CD4-positive, alpha-beta T cell treated with Interferon gamma for 1 hour (primary cell): ENCODE results near the gene WDR5.

Source experiments
- DNase-seq: peaks from one replicate; pipeline ENCODE4 v3.0.0-alpha.2; 2020

WDR5 gene

GRCh38 chr9:134174526-134175290 is 38.8 kb downstream of the WDR5 start:
- no peak for DNase-seq

- no peak for DNase-seq
Observed at GRCh38 chr9:134175291-134175807, 39.5 kb downstream of the WDR5 start.

GRCh38 chr9:134175808-134176598 is 40.1 kb downstream of the WDR5 start:
- DNase-seq: no peak

DNA sequence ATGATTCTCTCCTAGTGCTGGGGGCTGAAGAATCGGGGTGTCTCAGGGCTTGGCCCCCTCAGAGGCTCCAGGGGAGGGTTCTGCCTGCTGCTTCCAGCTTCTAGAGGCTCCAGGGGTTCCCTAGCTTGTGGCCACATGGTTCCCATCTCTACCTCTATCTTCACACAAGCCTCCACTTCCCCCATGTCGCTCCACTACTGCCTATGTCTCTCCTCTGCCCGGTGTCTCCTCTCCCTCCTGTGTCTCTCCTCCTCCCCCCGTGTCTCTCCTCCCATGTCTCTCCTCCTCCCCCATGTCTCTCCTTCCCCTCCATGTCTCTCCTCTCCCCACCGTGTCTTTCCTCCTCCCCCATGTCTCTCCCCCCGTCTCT is 40.7 kb downstream of the WDR5 start:
- DNase-seq: no peak

GRCh38 chr9:134177186-134177585 is 41.3 kb downstream of the WDR5 start:
- DNase-seq: no peak

- DNase-seq: no peak
Observed at GRCh38 chr9:134177624-134178393, 41.9 kb downstream of the WDR5 start.

GRCh38 chr9:134178394-134178767 is 42.5 kb downstream of the WDR5 start:
- no peak for DNase-seq

- no peak for DNase-seq
Observed at GRCh38 chr9:134178768-134179551, 43.1 kb downstream of the WDR5 start.

DNA sequence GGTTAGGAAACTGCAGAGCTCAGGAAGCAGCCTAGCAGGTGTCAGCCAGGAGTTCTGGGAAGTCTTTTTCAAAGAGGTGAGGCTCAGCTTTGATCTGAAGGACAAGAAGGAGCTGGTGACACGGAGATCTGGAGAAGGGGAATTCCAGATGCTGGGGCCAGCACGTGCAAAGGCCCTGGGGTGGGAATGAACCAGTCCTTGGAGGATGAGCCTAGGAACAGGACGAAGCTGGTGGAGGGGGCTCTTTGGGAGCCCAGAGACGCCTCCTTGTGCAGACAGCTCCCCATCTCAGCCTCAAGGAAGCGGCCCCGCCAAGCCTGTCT is 43.7 kb downstream of the WDR5 start:
- DNase-seq: no peak

- DNase-seq: no peak
Observed at GRCh38 chr9:134179918-134180785, 44.3 kb downstream of the WDR5 start.

DNA sequence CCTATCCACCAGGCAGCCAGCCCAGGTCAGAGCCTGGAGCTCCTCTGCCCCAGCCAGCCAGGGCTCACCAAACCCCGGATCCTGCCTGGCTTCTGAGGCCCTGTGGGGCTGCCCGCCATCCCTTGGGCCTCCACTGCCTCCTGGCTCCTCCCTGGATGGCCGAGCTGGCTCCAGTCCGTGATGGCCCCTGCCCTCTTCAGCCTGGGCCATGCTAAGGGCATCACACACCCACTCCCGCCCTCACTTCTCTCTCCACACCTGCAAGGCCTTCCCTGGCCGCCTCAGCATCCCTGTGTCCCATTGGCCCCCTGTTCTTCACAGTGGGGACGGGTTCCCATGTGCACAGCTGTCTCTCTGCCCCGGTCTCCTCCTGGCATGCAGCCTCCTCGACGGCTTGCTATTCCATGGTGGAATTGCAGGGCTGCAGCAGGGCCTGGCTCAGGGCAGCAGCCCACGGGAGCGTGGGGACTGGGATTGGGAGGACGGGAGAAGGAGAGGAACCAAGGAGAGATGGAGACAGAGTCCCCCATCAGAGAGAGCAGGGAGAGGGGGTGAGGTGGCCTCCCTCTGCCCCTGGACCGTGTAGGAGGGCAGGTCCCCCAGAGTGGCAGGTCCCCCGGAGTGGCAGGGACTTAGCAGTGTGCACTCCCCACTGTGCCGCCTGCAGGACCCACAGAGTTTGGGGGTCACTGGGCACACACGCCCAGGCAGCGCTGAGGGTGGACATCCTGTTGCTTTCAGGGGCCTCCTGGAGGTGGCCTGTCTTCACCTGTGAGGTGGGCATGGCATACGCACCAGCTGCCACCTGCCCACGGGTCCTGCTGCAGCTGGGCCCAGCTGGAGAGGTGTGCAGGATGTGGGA is 45.1 kb downstream of the WDR5 start:
- no peak for DNase-seq

DNA sequence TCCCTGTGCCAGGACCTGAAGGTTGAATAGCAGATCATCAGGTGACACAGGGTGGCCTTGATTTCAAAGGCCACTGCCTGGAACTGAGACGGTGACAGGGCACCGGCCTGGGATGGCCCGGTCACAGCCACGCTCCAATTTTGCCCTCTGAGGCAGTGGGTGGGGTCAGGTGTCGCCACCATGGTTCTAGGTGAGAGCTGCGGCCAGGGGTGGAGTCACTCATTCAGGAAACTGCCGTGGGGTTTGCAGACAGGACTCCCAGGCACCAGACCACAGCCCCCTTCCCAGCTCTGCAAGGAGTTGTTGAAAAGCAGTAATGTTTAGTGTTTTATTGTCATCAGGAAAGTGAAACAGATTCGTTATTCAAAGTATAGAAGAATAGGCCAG is 45.8 kb downstream of the WDR5 start:
- DNase-seq: no peak

DNA sequence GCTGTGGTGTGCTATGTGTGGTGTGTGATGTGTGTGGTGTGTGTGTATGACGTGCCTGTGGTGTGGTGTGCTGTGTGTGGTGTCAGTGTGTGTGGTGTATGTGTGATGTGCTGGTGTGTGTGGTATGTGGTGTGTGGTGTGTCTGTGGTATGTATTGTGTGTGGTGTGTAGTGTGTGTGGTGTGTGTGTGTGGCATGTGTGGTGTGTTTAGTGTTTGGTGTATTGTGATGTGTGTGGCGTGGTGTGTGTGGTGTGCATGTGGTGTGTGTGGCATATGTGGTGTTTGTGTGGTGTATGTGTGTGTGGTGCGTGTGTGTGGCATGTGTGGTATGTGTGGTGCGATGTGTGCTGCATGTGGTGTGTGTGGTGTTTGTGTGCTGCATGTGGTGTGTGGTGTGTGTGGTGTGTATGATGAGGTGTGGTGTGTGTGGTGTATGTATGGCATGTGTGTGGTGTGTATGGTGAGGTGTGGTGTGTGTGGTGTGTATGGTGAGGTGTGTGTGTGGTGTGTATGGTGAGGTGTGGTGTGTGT is 46.7 kb downstream of the WDR5 start:
- DNase-seq: no peak

DNA sequence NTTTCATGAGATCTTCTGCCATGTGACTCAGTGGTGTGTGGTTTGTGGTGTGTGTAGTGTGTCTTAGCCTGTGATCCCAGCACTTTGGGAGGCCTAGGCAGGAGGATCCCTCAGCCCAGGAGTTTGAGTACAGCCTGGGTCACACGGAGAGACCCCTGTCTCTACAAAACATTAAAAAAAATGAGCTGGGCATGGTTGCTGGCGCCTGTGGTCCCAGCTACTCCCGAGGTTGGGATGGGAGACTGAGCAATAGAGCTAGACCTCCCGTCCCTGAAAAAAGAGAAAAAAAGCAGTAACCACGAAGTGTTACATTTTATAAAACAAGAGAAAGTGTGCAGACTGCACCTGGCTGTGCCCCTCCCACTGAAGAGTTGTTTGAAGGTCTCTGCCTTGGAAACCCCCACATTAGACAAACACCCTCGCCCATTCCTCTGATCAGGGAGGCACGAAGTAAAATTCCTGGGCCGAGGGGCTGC is 49.7 kb downstream of the WDR5 start:
- peak; percentile 19 for DNase-seq

DNA sequence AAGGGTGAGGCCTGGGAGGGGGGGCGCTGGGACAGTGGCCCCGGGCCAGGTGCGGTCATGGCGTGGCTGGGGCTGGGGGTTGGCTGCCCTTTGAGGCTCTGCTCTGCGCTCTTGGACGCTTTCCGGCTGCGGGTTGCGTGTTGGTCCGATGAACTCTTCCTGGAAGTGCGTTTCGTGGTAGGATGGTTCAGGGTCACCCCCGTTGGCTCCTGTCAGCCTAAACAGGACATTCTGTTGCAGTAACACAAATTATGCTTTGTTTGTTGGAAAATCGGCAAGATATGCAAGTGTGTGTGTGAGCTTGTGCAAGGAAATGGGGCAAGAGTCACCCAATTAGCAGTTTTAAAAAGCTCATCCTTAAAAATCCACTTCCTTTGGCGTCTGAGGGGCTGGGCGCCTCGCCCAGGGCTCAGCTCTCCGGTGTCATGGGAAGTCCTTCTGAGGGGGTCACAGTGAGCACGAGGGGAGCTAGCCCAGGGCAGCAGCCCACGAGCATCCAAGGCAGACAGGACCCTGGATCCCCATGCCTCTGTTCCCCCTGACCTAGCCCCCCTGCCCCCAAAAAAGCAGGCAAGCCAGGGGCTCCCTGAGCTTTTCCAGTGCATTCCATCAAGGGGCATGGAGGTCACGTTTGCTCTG is 50.7 kb downstream of the WDR5 start:
- DNase-seq: no peak

- peak; percentile 29 for DNase-seq
Observed at GRCh38 chr9:134187110-134187531, 51.2 kb downstream of the WDR5 start.

GRCh38 chr9:134187891-134188385 is 52.1 kb downstream of the WDR5 start:
- no peak for DNase-seq

DNA sequence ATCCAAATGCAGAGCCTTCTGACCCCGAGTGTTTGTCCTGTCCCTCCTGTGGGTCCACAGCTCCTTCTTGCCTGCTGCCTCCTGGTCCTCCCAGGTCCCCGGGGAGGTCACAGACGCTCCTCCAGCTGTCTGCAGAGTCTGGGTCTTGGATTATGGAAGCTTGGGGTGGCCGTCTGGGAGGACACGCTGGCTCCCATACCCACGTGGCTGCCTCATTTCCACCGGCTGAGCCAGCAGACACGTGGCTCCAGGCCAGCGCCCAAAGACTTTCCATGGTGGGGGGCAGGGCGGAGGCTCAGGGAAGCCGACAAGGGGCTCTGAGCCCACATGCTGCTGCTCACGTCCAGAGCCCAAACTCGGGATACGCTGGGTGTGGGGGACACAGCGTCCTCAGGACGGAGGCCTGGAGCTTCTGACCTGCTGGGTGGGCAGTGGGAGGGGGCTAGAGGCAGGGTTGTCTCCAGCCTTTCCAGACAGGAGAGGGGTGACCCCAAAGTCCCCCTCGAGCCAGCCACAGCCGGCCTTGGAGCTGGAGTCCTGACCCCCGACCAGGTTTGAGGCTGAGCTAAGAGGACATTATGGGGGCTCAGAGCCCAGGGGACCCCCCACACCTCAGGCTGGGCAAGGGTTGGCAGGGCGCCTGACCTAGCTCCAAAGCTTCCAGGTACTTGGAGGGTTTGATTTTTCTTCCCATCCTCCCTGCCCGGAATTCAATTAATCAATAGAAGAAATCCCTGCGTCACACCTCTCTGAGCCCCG is 52.7 kb downstream of the WDR5 start:
- DNase-seq: no peak

GRCh38 chr9:134189145-134189469 is 53.2 kb downstream of the WDR5 start:
- no peak for DNase-seq
